Vagina (tissue), 2 donors: Measurements from ENCODE around the gene MRPL10. TPM values are rescaled to one million over a fixed set of nuclear protein-coding genes. Genes with fewer than 3 reads are reported as not detected.

Experiments
- DNase-seq, 2 donors: peaks; one replicate each; pipeline ENCODE4 v3.0.0-alpha.2; 2017; ENCODE audit errors: extremely low spot score in 2 of 2
- H3K27ac ChIP-seq: fragments of 200-600 bp; sonication (generic); one replicate; pipeline ENCODE4 v1.5.1; 2019
- H3K27me3 ChIP-seq: fragments of 200-600 bp; sonication (generic); one replicate; pipeline ENCODE4 v1.5.1; 2019
- H3K36me3 ChIP-seq, 2 donors: fragments of 200-600 bp; sonication (generic); one replicate each; pipeline ENCODE4 v1.5.1; 2017 to 2019
- H3K4me1 ChIP-seq: fragments of 200-600 bp; sonication (generic); one replicate; pipeline ENCODE4 v1.5.1; 2019
- H3K4me3 ChIP-seq, 2 donors: fragments of 200-600 bp; sonication (generic); 1 replicate in 1 of 2; 2 replicates in 1 of 2; pipeline ENCODE4 v1.5.1; 2016 to 2019
- H3K9me3 ChIP-seq: fragments of 200-600 bp; sonication (generic); one replicate; pipeline ENCODE4 v1.5.1; 2019
- POLR2A ChIP-seq, 2 donors: fragments of 450-650 bp; IDR thresholded peaks; one replicate each; pipeline ENCODE4 v1.6.1; 2017; ENCODE audit warnings: antibody characterized with exemption in 2 of 2, mild to moderate bottlenecking in 2 of 2, moderate library complexity in 2 of 2
- POLR2AphosphoS5 ChIP-seq, 2 donors: sonication (generic); formaldehyde crosslinking; IDR thresholded peaks; one replicate each; pipeline ENCODE4 v1.9.0; 2017; ENCODE audit warnings: antibody characterized with exemption in 2 of 2, mild to moderate bottlenecking in 2 of 2, low read depth in 1 of 2; ENCODE audit not compliant: insufficient read depth in 1 of 2
- intact Hi-C: fragments of 100-400 bp; cut with DNase I; formaldehyde crosslinking; loops from one replicate; pipeline ENCODE4 v1.15.1; 2023
- total RNA-seq: library from RNA; depleted of rRNA; stranded (reverse); fragments of >200 nt; gene quantifications from one replicate; pipeline ENCODE4 v1.2.3, GENCODE V29; 2016
- TF ChIP-seq, protein P1 (sequence below), 3 experiments: fragments of 450-650 bp in 2 of 3; fragments of 200-600 bp in 1 of 3; sonication (generic) in 1 of 3; IDR thresholded peaks; one replicate each; pipeline ENCODE4 v1.5.1; 2017 to 2019; ENCODE audit warnings: antibody characterized with exemption in 3 of 3, mild to moderate bottlenecking in 2 of 3, moderate library complexity in 2 of 3

MRPL10 gene
- total RNA-seq, 1 donor from 2014 or later, result 21.4 TPM

DNA sequence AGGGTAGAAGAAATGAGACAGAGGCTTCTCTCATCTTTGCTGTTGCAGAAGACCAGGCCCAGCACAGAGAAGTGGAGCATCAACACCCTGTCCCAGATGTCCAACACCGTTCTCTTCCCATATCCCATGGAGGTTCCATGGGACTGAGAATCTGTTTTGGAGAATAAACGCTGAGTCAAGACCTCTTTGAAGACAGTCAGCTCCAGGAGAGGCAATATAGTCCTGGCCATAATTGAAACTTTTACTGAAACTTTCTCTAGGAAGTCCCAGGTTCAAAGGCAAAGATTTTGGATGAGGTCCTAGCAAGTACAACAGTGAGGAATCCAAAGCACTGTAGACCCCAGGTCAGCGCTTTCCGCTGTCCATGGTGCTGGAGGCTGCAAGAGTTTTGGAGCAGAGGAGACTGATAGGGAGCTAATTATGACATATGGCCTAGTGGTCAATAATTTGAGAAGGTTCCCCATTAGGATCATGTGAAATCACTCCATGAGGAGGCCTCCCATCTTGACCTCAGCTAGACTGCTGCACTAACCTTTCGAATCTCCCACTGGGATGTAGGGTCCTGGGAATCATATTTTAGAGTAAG, 45.7 kb downstream of the MRPL10 start:
- H3K27me3 ChIP-seq, result no peaks in the 10 kb centered on the region
- TF ChIP-seq, protein P1, sequence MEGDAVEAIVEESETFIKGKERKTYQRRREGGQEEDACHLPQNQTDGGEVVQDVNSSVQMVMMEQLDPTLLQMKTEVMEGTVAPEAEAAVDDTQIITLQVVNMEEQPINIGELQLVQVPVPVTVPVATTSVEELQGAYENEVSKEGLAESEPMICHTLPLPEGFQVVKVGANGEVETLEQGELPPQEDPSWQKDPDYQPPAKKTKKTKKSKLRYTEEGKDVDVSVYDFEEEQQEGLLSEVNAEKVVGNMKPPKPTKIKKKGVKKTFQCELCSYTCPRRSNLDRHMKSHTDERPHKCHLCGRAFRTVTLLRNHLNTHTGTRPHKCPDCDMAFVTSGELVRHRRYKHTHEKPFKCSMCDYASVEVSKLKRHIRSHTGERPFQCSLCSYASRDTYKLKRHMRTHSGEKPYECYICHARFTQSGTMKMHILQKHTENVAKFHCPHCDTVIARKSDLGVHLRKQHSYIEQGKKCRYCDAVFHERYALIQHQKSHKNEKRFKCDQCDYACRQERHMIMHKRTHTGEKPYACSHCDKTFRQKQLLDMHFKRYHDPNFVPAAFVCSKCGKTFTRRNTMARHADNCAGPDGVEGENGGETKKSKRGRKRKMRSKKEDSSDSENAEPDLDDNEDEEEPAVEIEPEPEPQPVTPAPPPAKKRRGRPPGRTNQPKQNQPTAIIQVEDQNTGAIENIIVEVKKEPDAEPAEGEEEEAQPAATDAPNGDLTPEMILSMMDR (IDR thresholded peaks at IDR 0.05), result no peak
- TF ChIP-seq POLR2A (IDR thresholded peaks at IDR 0.05), result no peak
- no peak for TF ChIP-seq POLR2AphosphoS5 (IDR thresholded peaks at IDR 0.05; ENCODE audit: insufficient read depth in 1 of 2, low read depth in 1 of 2)
- no peak overlapping the region for H3K4me3 ChIP-seq
- peaks cover 10% of the 10 kb centered on the region for H3K4me1 ChIP-seq
- H3K27ac ChIP-seq, result no peak overlapping the region
- H3K36me3 ChIP-seq, result no peaks in the 10 kb centered on the region
- no peak for DNase-seq
- H3K9me3 ChIP-seq, result no peaks in the 10 kb centered on the region
- intact Hi-C loops, result no loop called here

DNA sequence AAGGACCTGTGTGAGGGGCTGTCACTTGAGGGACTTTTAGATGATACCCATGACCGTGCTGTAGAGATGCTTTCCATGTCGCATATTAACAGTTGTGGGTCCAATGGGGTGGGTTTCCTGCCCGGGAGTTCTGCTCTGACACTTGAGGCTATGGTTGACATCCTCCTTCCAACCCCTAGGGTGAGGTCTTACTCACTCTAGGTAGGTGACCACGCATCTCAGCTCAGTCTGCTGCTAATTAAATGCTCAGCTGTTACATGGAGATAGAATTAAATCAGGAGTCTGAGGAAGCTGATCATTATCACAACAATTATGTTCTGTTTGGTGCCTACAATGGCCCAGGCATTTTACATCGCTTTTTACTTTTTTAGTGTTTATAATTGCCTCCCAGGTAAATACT, 49.9 kb downstream of the MRPL10 start:
- H3K36me3 ChIP-seq, result no peaks in the 10 kb centered on the region

DNA sequence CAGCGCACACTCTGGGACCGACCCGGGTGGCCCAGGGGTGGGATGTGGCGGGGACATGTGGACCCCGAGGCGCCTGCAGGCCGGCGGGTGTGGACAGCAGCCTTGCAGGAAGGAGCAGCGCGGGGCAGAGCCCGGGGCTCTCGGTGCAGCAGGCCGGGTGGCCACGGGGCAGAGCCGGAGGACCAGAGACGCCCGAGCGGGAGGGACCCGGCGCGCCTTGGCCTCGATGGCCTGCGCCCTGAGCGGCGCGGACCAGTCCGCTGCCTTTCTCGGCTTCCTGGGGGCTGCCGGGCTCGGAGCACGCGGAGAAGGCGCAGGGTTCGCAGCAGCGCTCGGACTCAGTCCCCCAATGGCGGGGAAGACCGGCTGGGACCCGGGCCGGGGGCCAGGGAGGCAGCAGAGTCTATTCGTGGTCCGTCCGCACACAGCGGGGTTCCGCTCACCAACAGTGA, 53.1 kb downstream of the MRPL10 start:
- H3K27ac ChIP-seq, result no peak overlapping the region
- TF ChIP-seq POLR2AphosphoS5 (IDR thresholded peaks at IDR 0.05; ENCODE audit: insufficient read depth in 1 of 2, low read depth in 1 of 2) (no peak), POLR2A (IDR thresholded peaks at IDR 0.05) (no peak)
- TF ChIP-seq, protein P1 (IDR thresholded peaks at IDR 0.05), result no peak
- no peak overlapping the region for H3K4me3 ChIP-seq
- no peak for DNase-seq
- no peaks in the 10 kb centered on the region for H3K4me1 ChIP-seq
- intact Hi-C loops, result no loop called here
- H3K27me3 ChIP-seq, result no peaks in the 10 kb centered on the region
- no peaks in the 10 kb centered on the region for H3K36me3 ChIP-seq
- no peaks in the 10 kb centered on the region for H3K9me3 ChIP-seq

More for the DNA sequence above, 49.9 kb downstream of the MRPL10 start:
- DNase-seq, result no peak
- no peaks in the 10 kb centered on the region for H3K27me3 ChIP-seq
- H3K9me3 ChIP-seq, result no peaks in the 10 kb centered on the region
- TF ChIP-seq, protein P1 (IDR thresholded peaks at IDR 0.05), result no peak
- TF ChIP-seq POLR2AphosphoS5 (IDR thresholded peaks at IDR 0.05; ENCODE audit: insufficient read depth in 1 of 2, low read depth in 1 of 2) (no peak), POLR2A (IDR thresholded peaks at IDR 0.05) (no peak)
- H3K27ac ChIP-seq, result no peak overlapping the region
- H3K4me1 ChIP-seq, result no peaks in the 10 kb centered on the region
- no peak overlapping the region for H3K4me3 ChIP-seq
- intact Hi-C loops, result no loop called here

DNA sequence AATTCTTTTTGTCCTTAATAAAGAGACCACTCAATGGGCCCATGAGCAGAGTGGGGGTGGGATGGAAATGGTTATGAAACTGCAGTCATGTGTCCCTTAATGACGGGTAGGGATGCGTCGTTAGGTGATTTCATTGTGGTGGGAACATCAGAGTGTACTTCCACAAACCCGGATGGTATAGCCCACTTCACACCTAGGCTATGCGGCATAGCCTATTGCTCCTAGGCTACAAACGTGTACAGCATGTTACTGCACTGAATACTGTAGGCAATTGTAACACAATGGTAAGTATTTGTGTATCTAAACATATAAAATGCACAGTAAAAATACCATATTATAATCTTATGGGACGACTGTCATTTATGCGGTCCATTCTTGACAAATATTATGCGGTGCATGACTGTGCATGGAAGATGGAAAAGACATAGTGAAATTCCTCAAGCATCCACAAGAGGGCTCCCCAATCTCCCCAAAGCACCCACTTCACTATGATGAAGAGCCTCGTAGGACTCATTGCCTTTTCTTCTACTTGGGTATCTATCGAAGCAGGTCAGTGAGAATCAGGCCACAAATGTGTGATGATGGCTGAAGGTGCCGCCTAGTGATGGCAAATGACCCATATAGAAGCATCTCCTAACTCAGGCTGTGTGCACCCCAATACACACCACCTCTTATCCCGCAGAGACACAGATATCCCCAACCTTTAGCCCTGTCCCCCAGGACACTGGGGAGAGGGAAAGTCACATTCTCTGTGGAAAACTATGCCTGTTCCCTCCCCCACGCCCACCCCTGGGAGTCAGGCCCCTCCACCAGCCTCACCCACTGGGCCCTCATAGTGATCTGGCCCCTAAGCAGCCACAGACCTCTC, 54.8 kb downstream of the MRPL10 start:
- no peak overlapping the region for H3K4me3 ChIP-seq
- no peak for TF ChIP-seq POLR2AphosphoS5 (IDR thresholded peaks at IDR 0.05; ENCODE audit: insufficient read depth in 1 of 2, low read depth in 1 of 2)
- TF ChIP-seq, protein P1 (IDR thresholded peaks at IDR 0.05), result peak in 1 of 3 experiments; percentile 63
- H3K9me3 ChIP-seq, result no peaks in the 10 kb centered on the region
- intact Hi-C loops, result no loop called here
- no peaks in the 10 kb centered on the region for H3K27me3 ChIP-seq
- no peak overlapping the region for H3K27ac ChIP-seq
- no peaks in the 10 kb centered on the region for H3K36me3 ChIP-seq
- no peak for DNase-seq
- no peaks in the 10 kb centered on the region for H3K4me1 ChIP-seq
